NCI-H2227 (cell line): Measurements from ENCODE around the gene DCBLD1.

Experiments used
- DNase-seq: peaks from one replicate; lab custom pipeline; 2025; ENCODE audit not compliant: unreplicated experiment; lab: John Stamatoyannopoulos, UW

DCBLD1 gene

DNA sequence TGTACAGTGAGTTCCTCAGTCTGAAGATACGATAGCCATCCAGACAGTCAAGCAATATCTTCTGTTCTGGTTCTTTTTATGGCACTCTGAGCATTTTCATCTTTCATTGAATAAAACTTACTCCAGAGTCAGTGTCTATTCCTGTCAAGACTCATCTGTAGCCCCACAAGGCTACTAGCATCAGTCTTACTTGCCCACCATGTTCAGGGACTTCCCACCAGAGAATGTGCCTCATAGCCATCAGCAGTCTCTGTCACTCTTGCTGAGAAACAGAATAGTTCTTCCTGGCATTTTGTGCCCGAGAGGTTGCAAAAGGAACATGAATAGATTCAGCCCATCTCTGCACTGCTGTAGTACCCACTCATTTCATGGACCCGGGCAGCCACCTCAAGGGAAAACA lies 12.7 kb upstream of the DCBLD1 start:
- DNase-seq = no peak

DNA sequence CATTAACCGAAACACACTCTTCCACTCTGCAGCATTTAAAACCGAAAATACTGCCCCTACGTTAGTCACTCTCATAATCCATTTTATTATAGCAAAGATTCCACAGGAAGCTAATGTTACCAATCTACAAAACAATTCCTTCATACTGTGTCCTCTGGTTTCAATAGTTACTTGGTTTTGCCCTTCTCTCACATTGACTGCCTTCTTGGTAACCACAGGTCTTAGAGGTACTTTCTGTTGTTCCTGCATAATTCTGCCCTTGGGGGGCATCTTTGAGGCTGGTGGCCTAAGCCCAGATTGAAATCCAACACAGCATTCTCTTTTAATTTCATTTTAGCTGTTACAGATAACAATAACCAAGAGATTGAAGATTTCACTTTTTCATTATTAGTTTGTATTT lies 9.8 kb upstream of the DCBLD1 start:
- no peak for DNase-seq

- no peak for DNase-seq
These were observed 9.1 kb upstream of the DCBLD1 start for GRCh38 chr6:117473401-117473800.

- DNase-seq = no peak
These were observed 4.3 kb upstream of the DCBLD1 start for GRCh38 chr6:117477988-117478852.

DNA sequence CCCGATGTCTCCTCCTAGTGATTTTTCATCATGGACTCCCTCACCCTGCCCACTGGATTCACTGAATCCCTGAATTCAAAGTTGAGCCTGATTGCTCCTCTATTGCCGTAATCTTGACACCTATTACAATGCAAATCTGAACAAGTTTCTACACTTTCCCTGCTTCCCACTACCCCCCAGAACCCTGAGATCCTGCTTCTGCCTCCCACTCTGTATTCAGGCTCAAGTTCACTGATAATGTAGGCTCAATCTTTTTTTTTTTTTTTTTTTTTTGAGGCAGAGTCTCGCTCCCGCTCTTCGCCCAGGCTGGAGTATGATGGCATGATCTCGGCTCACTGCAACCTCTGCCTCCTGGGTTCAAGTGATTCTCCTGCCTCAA lies 3.6 kb upstream of the DCBLD1 start:
- no peak for DNase-seq

DNA sequence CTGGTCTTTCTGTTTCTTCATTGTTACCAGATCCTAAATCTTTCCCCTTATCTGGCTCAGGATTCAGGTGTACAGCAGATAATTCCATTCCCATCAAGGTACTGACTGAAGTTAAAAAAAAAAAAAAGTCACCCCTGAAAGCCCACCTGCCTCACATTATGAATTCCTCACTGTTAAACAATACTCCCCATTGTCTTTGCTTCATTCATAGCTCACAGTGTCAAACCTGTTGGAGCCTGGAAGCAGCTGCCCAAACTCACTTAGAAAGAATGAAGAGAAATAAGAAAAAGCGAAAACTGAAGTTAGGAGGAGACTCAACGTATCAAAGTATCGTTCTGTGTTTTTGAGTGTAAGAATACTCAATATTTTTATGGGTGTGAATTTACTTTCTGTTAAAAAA lies 1.8 kb upstream of the DCBLD1 start:
- no peak for DNase-seq

DNA sequence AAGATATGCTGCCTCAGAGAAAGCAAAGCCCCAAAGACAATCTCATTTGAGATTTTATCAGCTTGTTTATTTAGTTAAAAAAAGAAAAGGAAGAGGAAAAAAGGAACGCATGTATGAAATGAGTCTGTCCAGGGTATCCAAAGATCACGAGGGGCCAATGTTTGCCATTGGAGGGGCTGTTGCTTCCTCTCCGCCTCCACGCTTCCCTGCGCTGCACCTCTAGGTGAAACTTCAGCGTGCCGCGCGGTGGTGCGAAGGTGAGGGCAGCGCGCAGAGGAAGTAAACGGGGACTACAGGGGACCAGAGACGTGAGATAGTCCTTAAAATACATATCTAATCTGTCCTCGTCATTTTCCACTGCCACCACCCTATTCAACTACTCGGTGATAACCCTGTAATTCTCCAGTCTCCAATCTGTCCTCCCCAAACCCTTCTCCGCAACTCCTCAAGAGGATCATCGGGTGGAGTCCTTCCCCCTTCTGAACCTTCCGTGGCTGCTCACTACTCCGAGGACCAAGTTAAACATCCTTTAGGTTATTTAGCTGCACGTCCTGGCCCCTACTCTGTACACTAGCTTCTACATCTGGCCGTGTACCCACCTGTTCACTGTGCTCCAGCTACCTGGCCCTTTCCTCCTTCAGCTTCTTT lies 1.1 kb upstream of the DCBLD1 start:
- DNase-seq = no peak

DNA sequence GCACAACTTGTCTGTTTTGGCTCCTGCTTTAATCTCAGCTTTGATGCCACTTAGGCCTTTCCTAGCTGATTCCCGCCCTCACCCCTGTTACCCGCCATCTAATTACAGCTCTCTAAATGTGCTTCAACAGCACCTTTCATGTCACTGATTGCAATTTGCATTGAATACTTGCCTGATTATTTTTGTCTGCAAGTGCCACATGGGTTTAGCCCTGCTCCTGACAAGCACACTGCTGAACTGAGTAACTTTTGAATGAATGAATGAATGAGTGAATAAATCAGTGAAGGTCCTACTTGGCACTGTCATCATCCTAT lies 591 bp upstream of the DCBLD1 start:
- no peak for DNase-seq

- peak; percentile 47 for DNase-seq
These were observed 650 bp downstream of the DCBLD1 start for GRCh38 chr6:117483004-117483644.

DNA sequence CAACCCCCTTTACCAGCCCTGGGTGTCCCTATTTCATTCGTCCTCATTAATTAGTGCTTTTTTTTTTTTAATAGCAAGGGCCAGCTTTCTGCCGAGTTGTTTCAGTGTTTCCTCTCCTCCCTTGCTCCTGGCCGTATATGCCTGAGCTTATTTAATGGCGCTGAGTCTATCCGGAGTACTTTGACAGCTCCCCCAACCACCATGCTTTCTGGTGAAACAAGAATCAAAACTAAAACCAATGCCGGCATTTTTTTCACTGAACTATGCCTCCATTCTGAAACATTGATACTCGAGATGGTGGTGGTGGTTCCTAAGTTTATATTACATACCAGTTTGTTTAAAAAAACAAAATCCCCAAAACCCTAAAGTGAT lies 1.2 kb downstream of the DCBLD1 start:
- DNase-seq = peak; percentile 1

DNA sequence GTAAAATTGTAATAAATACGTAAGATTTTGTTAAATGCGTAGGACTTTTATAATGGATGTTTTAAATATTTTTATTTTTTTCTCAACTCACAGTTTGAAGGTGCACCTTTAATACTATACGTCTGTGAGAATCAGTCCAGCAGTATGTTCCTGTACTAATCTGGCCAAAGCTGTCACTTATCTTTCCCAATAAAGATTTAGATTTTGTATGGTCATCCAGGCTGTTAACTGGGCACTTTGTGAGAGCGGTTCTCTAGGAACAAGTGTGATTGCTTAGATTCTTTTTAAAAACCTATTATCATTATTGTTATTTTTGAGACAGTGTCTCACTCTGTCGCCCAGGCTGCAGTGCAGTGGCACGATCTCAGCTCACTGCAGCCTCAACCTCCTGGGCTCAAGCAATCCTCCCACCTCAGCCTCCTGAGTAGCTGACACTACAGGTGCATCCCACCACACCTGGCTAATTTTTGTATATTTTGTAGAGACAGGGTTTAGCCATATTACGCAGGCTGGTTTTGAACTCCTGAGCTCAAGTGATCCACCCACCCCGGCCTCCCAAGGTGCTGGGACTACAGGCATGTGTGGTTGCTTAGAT lies 1.7 kb downstream of the DCBLD1 start:
- no peak for DNase-seq

- no peak for DNase-seq
These were observed 3.0 kb downstream of the DCBLD1 start for GRCh38 chr6:117485433-117485832.

DNA sequence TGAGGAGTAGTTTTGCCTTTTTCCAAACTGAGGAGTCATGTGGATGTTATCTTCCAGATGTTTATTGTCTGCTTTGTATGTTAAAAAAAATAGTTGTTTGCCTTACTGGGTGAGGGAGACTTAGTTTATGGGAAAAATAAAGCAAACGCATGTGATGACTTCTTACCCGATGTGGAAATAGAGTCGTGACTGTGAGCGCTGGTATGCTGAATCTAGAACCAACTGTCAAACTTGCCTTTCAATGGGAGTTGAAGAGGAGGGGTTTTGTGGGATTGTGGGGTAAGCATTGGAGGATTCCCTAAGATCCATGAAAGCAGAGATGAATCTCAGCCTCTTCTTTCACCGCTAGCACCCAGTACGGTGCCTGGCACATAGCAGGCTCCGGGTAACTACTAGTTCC lies 5.3 kb downstream of the DCBLD1 start:
- no peak for DNase-seq

- no peak for DNase-seq
These were observed 6.5 kb downstream of the DCBLD1 start for GRCh38 chr6:117489003-117489402.

DNA sequence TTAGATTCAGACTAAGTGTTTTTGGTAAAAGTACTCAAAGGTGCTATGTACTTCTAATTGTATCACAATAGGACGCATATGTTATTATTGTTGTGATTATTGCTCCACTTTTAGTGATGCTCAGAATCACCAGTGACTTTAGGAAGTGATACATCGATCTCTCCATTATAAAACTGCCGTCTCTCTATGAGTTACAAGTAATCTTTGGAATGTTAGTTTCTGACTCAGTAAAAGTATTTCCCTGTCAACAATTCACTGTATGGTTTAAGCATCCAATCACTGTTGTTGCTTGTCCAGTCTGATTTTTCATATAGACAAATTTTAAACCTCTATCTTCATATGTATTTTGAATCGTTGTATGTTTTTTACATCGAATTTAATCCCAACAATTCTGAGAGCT lies 9.4 kb downstream of the DCBLD1 start:
- DNase-seq = no peak

DNA sequence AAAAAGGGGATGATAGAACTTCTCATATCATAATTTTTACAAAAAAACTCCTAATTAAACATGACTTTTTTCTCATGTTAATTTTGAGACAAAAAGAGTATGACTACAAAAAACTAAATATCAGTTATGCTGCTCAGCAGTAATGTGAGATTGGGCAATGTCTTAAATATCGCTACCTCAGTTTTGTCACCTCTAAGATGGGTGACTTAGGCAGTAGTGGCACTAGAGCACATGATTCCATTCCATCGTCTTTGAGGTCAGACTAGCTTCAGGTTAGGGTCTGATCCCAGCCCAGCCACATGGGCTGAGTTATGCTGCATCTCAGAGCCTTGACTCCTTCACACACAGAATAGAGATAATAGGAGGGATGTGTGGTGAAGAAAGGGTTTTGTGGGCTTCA lies 11.0 kb downstream of the DCBLD1 start:
- DNase-seq = no peak

GRCh38 chr6:117494283-117494682 lies 11.8 kb downstream of the DCBLD1 start:
- no peak for DNase-seq

DNA sequence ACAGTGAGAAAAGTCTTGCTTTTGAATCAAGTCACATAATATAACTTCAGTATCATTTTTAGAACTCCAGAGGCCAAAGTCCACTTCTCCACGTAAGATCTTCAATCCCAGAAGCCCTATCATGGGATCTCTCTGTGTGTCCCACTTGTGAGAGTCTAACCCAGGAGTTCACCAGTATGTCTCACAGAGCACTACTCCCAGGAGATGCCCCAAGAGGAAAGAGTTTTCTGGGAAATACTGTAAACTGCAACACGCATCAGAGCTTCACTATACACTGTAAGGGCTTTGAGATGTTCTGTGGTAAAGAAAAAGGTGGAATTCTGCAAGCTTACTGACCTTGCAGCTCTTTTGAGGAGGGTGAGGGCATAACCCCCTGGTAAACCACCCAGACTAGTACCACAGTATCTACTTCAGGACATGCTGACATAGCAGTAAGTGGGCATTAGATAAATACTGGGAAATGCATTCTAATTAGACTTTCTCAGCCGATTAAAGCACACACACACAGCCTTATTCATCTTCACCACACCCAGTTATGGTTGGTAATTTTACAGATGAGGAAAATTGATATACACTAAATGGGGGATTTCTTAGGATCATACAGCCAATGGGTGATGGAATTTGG lies 12.3 kb downstream of the DCBLD1 start:
- DNase-seq = no peak

- DNase-seq = no peak
These were observed 13.0 kb downstream of the DCBLD1 start for GRCh38 chr6:117495425-117495824.

DNA sequence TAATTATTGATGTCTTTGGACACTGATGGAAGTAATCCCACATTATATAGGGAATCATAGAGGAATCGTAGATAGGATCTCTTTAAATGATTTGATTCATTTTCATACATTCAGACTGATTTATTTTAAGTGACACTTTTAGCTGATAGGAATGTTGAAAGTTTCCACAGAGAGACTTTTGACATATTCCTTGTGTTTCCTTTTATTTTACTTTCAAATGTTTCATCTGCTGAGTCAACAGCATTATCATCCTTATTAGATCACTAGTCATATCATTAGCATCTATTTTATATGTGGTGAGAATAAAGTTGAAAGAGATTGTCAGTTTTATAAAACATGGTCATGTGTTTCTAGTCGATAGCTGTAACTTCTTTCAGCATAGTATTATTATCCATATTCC lies 13.4 kb downstream of the DCBLD1 start:
- DNase-seq = no peak

GRCh38 chr6:117496383-117496990 lies 14.0 kb downstream of the DCBLD1 start:
- DNase-seq = no peak
